WTC11 (cell line): ENCODE data around the gene CAPN9.

ENCODE experiments used
- E2F4 ChIP-seq: sonication (generic); formaldehyde crosslinking; IDR thresholded peaks from 2 replicates; pipeline ENCODE4 v1.8.1; 2022; ENCODE audit warnings: low read depth, mild to moderate bottlenecking, moderate library complexity, missing genetic modification reagents, borderline replicate concordance
- ESRRA ChIP-seq: sonication (generic); formaldehyde crosslinking; IDR thresholded peaks from 2 replicates; pipeline ENCODE4 v1.8.1; 2022; ENCODE audit warnings: mild to moderate bottlenecking, missing genetic modification reagents, borderline replicate concordance
- ZNF263 ChIP-seq: sonication (generic); formaldehyde crosslinking; IDR thresholded peaks from 2 replicates; pipeline ENCODE4 v1.8.1; 2022; ENCODE audit warnings: low read depth, mild to moderate bottlenecking, moderate library complexity, missing genetic modification reagents
- TF ChIP-seq, protein P1 (sequence below): sonication (generic); formaldehyde crosslinking; IDR thresholded peaks from 2 replicates; pipeline ENCODE4 v1.8.0; 2022; ENCODE audit warnings: mild to moderate bottlenecking, missing genetic modification reagents

- no peak for TF ChIP-seq E2F4 (CRISPR knock-in tag)
- no peak for TF ChIP-seq ZNF263 (CRISPR knock-in tag)
- TF ChIP-seq, protein P1, sequence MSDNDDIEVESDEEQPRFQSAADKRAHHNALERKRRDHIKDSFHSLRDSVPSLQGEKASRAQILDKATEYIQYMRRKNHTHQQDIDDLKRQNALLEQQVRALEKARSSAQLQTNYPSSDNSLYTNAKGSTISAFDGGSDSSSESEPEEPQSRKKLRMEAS: no peak
- TF ChIP-seq ESRRA (CRISPR knock-in tag): no peak
Observed at GRCh38 chr1:230753191-230753585, 6.0 kb downstream of the CAPN9 start.
